ENCODE data around the gene TRIM67.

GRCh38 chr1:231155808-231156207 is 6.0 kb upstream of the TRIM67 start:
- no peak for TF ChIP-seq EZH2phosphoT487 (IDR thresholded peaks at IDR 0.05; ENCODE audit: insufficient read depth, low read depth)
- no peak for TF ChIP-seq EZH2 (IDR thresholded peaks at IDR 0.05; ENCODE audit: insufficient read depth, poor library complexity, severe bottlenecking)
